HL-60 (cell line): ENCODE measurements around the gene TMEM116.

ENCODE experiments used
- GABPA ChIP-seq: IDR thresholded peaks from 2 replicates; pipeline ENCODE4 v1.6.1; 2012; ENCODE audit warnings: low read depth
- POLR2AphosphoS5 ChIP-seq: IDR thresholded peaks from 2 replicates; pipeline ENCODE4 v1.6.1; 2012; ENCODE audit warnings: low read depth
- TF ChIP-seq, protein P1 (sequence below): IDR thresholded peaks from one replicate; pipeline ENCODE4 v1.5.1; 2011; ENCODE audit warnings: low read length, control low read depth, inconsistent platforms; ENCODE audit not compliant: insufficient read depth
- TF ChIP-seq, protein P2 (sequence below): IDR thresholded peaks from 2 replicates; pipeline ENCODE4 v1.6.1; 2012; ENCODE audit warnings: low read depth; ENCODE audit not compliant: insufficient replicate concordance

DNA sequence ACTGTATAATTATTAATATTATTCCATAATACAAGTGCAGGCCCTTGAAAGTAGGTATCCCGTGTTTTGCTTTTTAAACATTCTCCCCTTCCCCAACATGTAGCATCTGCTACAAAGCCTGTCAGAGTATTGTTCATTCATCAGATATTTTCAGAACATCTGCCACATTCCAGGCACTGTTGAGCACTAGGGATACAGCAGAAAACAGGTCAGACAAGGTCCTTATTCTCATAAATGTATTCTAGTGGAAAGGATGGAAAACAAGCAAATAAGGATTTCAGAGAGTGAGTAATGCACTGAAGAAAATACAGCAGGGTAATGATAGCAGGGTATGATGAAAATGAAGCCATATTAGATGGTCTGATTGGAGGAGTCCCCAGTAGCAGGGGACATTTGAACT lies 4.1 kb upstream of the TMEM116 start:
- TF ChIP-seq GABPA = no peak
- TF ChIP-seq, protein P1, sequence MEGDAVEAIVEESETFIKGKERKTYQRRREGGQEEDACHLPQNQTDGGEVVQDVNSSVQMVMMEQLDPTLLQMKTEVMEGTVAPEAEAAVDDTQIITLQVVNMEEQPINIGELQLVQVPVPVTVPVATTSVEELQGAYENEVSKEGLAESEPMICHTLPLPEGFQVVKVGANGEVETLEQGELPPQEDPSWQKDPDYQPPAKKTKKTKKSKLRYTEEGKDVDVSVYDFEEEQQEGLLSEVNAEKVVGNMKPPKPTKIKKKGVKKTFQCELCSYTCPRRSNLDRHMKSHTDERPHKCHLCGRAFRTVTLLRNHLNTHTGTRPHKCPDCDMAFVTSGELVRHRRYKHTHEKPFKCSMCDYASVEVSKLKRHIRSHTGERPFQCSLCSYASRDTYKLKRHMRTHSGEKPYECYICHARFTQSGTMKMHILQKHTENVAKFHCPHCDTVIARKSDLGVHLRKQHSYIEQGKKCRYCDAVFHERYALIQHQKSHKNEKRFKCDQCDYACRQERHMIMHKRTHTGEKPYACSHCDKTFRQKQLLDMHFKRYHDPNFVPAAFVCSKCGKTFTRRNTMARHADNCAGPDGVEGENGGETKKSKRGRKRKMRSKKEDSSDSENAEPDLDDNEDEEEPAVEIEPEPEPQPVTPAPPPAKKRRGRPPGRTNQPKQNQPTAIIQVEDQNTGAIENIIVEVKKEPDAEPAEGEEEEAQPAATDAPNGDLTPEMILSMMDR = no peak
- TF ChIP-seq POLR2AphosphoS5 = no peak
- TF ChIP-seq, protein P2, sequence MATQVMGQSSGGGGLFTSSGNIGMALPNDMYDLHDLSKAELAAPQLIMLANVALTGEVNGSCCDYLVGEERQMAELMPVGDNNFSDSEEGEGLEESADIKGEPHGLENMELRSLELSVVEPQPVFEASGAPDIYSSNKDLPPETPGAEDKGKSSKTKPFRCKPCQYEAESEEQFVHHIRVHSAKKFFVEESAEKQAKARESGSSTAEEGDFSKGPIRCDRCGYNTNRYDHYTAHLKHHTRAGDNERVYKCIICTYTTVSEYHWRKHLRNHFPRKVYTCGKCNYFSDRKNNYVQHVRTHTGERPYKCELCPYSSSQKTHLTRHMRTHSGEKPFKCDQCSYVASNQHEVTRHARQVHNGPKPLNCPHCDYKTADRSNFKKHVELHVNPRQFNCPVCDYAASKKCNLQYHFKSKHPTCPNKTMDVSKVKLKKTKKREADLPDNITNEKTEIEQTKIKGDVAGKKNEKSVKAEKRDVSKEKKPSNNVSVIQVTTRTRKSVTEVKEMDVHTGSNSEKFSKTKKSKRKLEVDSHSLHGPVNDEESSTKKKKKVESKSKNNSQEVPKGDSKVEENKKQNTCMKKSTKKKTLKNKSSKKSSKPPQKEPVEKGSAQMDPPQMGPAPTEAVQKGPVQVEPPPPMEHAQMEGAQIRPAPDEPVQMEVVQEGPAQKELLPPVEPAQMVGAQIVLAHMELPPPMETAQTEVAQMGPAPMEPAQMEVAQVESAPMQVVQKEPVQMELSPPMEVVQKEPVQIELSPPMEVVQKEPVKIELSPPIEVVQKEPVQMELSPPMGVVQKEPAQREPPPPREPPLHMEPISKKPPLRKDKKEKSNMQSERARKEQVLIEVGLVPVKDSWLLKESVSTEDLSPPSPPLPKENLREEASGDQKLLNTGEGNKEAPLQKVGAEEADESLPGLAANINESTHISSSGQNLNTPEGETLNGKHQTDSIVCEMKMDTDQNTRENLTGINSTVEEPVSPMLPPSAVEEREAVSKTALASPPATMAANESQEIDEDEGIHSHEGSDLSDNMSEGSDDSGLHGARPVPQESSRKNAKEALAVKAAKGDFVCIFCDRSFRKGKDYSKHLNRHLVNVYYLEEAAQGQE = no peak
